ENCODE data around the gene CDYL.
"Not testable (repeated sequence)": the region's sequence is repeated elsewhere in the genome, so short reads cannot be mapped to it uniquely, and the experiment has no call there.

CDYL gene

DNA sequence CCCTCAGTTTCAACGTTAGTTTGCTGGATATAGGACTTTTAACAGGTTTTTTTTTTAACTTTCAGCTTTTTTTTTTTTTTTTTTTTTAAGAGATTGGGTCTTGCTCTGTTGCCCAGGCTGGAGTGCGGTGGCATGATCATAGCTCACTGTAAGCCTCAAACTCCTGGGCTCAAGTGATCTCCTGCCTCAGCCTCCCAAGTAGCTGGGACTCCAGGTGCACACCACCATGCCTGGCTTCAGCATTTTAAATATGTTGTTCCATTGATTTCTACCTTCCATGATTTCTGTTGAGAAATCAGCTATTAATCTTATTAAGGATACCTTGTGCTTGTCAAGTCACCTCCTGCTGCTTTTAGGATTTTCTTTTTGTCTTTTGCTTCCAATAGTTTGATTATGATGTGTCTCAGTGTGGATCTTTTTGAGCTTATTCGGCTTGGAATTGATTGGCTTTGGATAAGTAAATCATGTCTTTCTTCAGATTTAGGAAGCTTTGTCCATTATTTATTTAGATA, 52.0 kb downstream of the CDYL start:
- H3K9me2 ChIP-seq (replicated peaks; ENCODE audit: insufficient read depth, low read length): no peaks in the 10 kb centered on the region
- H3K79me2 ChIP-seq (ENCODE audit: insufficient read depth, low read length): peaks cover 46% of the 10 kb centered on the region
- peaks cover 3% of the 10 kb centered on the region; the same call in 1 of the 2 replicates for H3K36me3 ChIP-seq (ENCODE audit: low read length)
- H3K9ac ChIP-seq (ENCODE audit: low read length): no peak overlapping the region
- H3K27me3 ChIP-seq (ENCODE audit: low read length): no peaks in the 10 kb centered on the region
- H4K20me1 ChIP-seq (ENCODE audit: low read depth, low read length): peaks cover 47% of the 10 kb centered on the region
- H3K4me3 ChIP-seq (ENCODE audit: insufficient read depth, low read length, poor library complexity, severe bottlenecking): no peak overlapping the region
- H3K4me2 ChIP-seq (ENCODE audit: low read depth, low read length, poor library complexity, severe bottlenecking): no peak overlapping the region
- no peak overlapping the region for H2AFZ ChIP-seq (ENCODE audit: low read depth, low read length, severe bottlenecking)
- no peaks in the 10 kb centered on the region for H3K9me3 ChIP-seq (ENCODE audit: insufficient read depth, low read length)
- TF ChIP-seq CTCF (IDR thresholded peaks at IDR 0.05; ENCODE audit: insufficient read depth, low read length, poor library complexity, severe bottlenecking) (no peak), EZH2phosphoT487 (conservative IDR thresholded peaks at IDR 0.05; ENCODE audit: low read length) (no peak)
- H3F3A ChIP-seq (ENCODE audit: insufficient read depth): 0 out of 2 replicates have a peak, but pooled peaks cover 5% of the 10 kb centered on the region
- H3K27ac ChIP-seq (ENCODE audit: low read depth, low read length): no peak overlapping the region

- Histone ChIP-seq H3K9me2 (replicated peaks; ENCODE audit: insufficient read depth, low read length) (no peaks in the 10 kb centered on the region), H3K27ac (ENCODE audit: low read depth, low read length) (no peak overlapping the region), H3K79me2 (ENCODE audit: insufficient read depth, low read length) (peaks cover 43% of the 10 kb centered on the region), H3K9ac (ENCODE audit: low read length) (no peak overlapping the region), H2AFZ (ENCODE audit: low read depth, low read length, severe bottlenecking) (no peak overlapping the region), H3K4me3 (ENCODE audit: insufficient read depth, low read length, poor library complexity, severe bottlenecking) (no peak overlapping the region), H3K36me3 (ENCODE audit: low read length) (peaks cover 3% of the 10 kb centered on the region; the same call in 1 of the 2 replicates), H4K20me1 (ENCODE audit: low read depth, low read length) (peaks cover 40% of the 10 kb centered on the region), H3K27me3 (ENCODE audit: low read length) (no peaks in the 10 kb centered on the region), H3F3A (ENCODE audit: insufficient read depth) (0 out of 2 replicates have a peak, but pooled peaks cover 5% of the 10 kb centered on the region), H3K9me3 (ENCODE audit: insufficient read depth, low read length) (no peaks in the 10 kb centered on the region), H3K4me2 (ENCODE audit: low read depth, low read length, poor library complexity, severe bottlenecking) (no peak overlapping the region)
- TF ChIP-seq EZH2phosphoT487 (conservative IDR thresholded peaks at IDR 0.05; ENCODE audit: low read length) (no peak), CTCF (IDR thresholded peaks at IDR 0.05; ENCODE audit: insufficient read depth, low read length, poor library complexity, severe bottlenecking) (no peak)
These were observed 52.9 kb downstream of the CDYL start for GRCh38 chr6:4829089-4829488.

DNA sequence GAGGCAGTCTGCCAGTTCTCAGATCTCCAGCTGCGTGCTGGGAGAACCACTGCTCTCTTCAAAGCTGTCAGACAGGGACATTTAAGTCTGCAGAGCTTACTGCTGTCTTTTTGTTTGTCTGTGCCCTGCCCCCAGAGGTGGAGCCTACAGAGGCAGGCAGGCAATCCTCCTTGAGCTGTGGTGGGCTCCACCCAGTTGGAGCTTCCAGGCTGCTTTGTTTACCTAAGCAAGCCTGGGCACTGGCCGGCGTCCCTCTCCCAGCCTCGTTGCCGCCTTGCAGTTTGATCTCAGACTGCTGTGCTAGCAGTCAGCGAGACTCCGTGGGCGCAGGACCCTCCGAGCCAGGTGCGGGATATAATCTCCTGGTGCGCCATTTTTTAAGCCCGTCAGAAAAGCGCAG, 59.3 kb downstream of the CDYL start:
- not testable (repeated sequence) for H3K9me3 ChIP-seq (ENCODE audit: insufficient read depth, low read length); H4K20me1 ChIP-seq (ENCODE audit: low read depth, low read length); H3K27ac ChIP-seq (ENCODE audit: low read depth, low read length); H3K9ac ChIP-seq (ENCODE audit: low read length); H3K27me3 ChIP-seq (ENCODE audit: low read length); H3K9me2 ChIP-seq (replicated peaks; ENCODE audit: insufficient read depth, low read length); H3K4me3 ChIP-seq (ENCODE audit: insufficient read depth, low read length, poor library complexity, severe bottlenecking); H3K4me2 ChIP-seq (ENCODE audit: low read depth, low read length, poor library complexity, severe bottlenecking); H2AFZ ChIP-seq (ENCODE audit: low read depth, low read length, severe bottlenecking); H3K36me3 ChIP-seq (ENCODE audit: low read length); H3F3A ChIP-seq (ENCODE audit: insufficient read depth)
- peaks cover 33% of the 10 kb centered on the region for H3K79me2 ChIP-seq (ENCODE audit: insufficient read depth, low read length)

DNA sequence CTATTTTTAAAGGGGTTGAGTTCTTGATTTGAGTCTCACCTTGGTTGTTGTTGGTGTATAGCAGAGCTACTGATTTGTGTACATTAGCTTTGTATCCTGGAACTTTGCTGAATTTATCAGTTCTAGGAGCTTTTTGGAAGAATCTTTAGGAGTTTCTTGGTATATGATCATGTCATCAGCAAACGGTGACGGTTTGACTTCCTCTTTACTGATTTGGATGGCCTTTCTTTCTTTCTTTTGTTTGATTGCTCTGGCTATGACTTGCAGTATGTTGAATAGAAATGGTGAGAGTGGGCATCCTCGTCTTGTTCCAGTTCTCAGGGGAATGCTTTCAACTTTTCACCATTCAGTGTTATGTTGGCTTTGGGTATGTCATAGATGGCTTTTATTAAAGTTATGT, 64.0 kb downstream of the CDYL start:
- Histone ChIP-seq H2AFZ (ENCODE audit: low read depth, low read length, severe bottlenecking) (no peak overlapping the region), H3K4me2 (ENCODE audit: low read depth, low read length, poor library complexity, severe bottlenecking) (no peak overlapping the region), H3K4me3 (ENCODE audit: insufficient read depth, low read length, poor library complexity, severe bottlenecking) (no peak overlapping the region), H3K36me3 (ENCODE audit: low read length) (0 out of 2 replicates have a peak, but pooled peaks cover 5% of the 10 kb centered on the region), H4K20me1 (ENCODE audit: low read depth, low read length) (0 out of 2 replicates have a peak, but pooled peaks cover 3% of the 10 kb centered on the region), H3K79me2 (ENCODE audit: insufficient read depth, low read length) (peaks cover 72% of the 10 kb centered on the region), H3K27me3 (ENCODE audit: low read length) (no peaks in the 10 kb centered on the region), H3K27ac (ENCODE audit: low read depth, low read length) (no peak overlapping the region), H3K9me2 (replicated peaks; ENCODE audit: insufficient read depth, low read length) (no peaks in the 10 kb centered on the region), H3F3A (ENCODE audit: insufficient read depth) (no peaks in the 10 kb centered on the region), H3K9ac (ENCODE audit: low read length) (no peak overlapping the region), H3K9me3 (ENCODE audit: insufficient read depth, low read length) (peaks cover 10% of the 10 kb centered on the region; the same call in 1 of the 2 replicates)
- no peak for TF ChIP-seq EZH2phosphoT487 (conservative IDR thresholded peaks at IDR 0.05; ENCODE audit: low read length)
- TF ChIP-seq CTCF (IDR thresholded peaks at IDR 0.05; ENCODE audit: insufficient read depth, low read length, poor library complexity, severe bottlenecking): no peak

Data from SU-DHL-6 (cell line).